Right lobe of liver (tissue), 4 donors: ENCODE measurements around the gene IER2.

Source experiments
- POLR2A ChIP-seq: fragments of 450-650 bp; IDR thresholded peaks from one replicate; pipeline ENCODE4 v1.6.1; 2017; ENCODE audit warnings: antibody characterized with exemption, mild to moderate bottlenecking
- TF ChIP-seq, protein P1 (sequence below), 4 donors: fragments of 200-600 bp in 3 of 4; fragments of 450-650 bp in 1 of 4; IDR thresholded peaks; one replicate each; pipeline versions ENCODE4 v1.5.1 to v1.8.0; 2016 to 2022; ENCODE audit warnings: antibody characterized with exemption in 4 of 4, mild to moderate bottlenecking in 2 of 4
- donor health status: DM: no; HTN: no; CAD: no.
- donor health status: DM: no; HTN: no; CAD: no.
- donor health status: DM: no; HTN: yes; CAD: no.

DNA sequence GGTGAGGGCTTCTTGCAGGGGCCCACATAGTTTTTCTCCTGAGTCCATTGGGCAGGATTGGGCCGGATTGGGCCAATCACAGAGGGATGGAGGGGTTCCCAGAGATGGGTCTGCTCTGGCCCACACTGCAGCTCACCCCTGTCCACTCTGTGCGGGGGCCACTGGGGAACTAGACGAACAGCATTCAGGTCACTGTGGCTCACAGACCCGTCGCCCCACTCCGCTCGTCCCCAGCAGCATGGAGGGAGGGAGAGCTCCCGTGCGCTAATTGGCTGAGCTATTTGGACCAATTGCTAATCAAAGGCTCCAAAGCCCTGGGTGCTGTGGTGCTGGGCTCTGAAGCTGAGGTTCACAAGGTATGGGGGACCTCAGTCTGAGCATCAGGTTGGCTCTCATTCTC is 20.8 kb upstream of the IER2 start:
- TF ChIP-seq, protein P1, sequence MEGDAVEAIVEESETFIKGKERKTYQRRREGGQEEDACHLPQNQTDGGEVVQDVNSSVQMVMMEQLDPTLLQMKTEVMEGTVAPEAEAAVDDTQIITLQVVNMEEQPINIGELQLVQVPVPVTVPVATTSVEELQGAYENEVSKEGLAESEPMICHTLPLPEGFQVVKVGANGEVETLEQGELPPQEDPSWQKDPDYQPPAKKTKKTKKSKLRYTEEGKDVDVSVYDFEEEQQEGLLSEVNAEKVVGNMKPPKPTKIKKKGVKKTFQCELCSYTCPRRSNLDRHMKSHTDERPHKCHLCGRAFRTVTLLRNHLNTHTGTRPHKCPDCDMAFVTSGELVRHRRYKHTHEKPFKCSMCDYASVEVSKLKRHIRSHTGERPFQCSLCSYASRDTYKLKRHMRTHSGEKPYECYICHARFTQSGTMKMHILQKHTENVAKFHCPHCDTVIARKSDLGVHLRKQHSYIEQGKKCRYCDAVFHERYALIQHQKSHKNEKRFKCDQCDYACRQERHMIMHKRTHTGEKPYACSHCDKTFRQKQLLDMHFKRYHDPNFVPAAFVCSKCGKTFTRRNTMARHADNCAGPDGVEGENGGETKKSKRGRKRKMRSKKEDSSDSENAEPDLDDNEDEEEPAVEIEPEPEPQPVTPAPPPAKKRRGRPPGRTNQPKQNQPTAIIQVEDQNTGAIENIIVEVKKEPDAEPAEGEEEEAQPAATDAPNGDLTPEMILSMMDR (IDR thresholded peaks at IDR 0.05): no peak
- TF ChIP-seq POLR2A: no peak
